Measurements from ENCODE around the gene RPL10.

GRCh38 chrX:154443479-154443910, 45.3 kb downstream of the RPL10 start:
- TF ChIP-seq EP300 (conservative IDR thresholded peaks at IDR 0.05; ENCODE audit: poor library complexity, severe bottlenecking) (no peak), RAD21 (conservative IDR thresholded peaks at IDR 0.05) (no peak), EZH2 (IDR thresholded peaks at IDR 0.05; ENCODE audit: borderline replicate concordance, insufficient read depth, low read length, poor library complexity, severe bottlenecking) (no peak), TAF1 (IDR thresholded peaks at IDR 0.05; ENCODE audit: low read depth) (no peak)
- TF ChIP-seq, protein P1, sequence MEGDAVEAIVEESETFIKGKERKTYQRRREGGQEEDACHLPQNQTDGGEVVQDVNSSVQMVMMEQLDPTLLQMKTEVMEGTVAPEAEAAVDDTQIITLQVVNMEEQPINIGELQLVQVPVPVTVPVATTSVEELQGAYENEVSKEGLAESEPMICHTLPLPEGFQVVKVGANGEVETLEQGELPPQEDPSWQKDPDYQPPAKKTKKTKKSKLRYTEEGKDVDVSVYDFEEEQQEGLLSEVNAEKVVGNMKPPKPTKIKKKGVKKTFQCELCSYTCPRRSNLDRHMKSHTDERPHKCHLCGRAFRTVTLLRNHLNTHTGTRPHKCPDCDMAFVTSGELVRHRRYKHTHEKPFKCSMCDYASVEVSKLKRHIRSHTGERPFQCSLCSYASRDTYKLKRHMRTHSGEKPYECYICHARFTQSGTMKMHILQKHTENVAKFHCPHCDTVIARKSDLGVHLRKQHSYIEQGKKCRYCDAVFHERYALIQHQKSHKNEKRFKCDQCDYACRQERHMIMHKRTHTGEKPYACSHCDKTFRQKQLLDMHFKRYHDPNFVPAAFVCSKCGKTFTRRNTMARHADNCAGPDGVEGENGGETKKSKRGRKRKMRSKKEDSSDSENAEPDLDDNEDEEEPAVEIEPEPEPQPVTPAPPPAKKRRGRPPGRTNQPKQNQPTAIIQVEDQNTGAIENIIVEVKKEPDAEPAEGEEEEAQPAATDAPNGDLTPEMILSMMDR (IDR thresholded peaks at IDR 0.05; ENCODE audit: poor library complexity, severe bottlenecking) = no peak

All from neural cell (in vitro differentiated cells).